HG02884 (cell line): Measurements from ENCODE around the gene KAT7.
"Not testable (repeated sequence)": the region's sequence is repeated elsewhere in the genome, so short reads cannot be mapped to it uniquely, and the experiment has no call there.

Source experiments
- ATAC-seq: cut with Tn5 transposase; IDR thresholded peaks from one replicate; pipeline ENCODE4 v1.9.1; 2021; ENCODE audit warnings: mild to moderate bottlenecking, moderate library complexity; ENCODE audit not compliant: unreplicated experiment

Gene KAT7

GRCh38 chr17:49798182-49798581 lies 9.7 kb downstream of the KAT7 start:
- ATAC-seq = no peak

DNA sequence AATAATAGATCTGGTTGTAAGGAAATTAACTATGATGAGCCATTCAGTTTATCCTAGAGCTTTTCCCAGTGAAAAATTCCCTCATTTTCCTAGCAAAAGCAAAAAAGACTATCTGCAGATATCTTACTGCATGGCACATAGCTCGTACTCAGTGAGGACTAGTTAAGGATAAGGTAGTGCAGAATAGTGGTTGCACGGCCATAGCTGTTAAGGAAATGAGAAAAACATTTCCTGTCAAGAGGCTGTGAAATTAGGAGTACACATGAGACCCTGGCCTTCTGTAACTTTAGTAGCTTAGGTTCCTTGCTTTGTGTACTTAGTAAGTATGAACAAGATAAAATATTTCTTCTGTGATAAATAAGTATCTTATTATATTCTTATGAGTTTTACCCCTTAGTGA lies 10.3 kb downstream of the KAT7 start:
- ATAC-seq = no peak

- no peak for ATAC-seq
These were observed 20.6 kb downstream of the KAT7 start for GRCh38 chr17:49809056-49809455.

DNA sequence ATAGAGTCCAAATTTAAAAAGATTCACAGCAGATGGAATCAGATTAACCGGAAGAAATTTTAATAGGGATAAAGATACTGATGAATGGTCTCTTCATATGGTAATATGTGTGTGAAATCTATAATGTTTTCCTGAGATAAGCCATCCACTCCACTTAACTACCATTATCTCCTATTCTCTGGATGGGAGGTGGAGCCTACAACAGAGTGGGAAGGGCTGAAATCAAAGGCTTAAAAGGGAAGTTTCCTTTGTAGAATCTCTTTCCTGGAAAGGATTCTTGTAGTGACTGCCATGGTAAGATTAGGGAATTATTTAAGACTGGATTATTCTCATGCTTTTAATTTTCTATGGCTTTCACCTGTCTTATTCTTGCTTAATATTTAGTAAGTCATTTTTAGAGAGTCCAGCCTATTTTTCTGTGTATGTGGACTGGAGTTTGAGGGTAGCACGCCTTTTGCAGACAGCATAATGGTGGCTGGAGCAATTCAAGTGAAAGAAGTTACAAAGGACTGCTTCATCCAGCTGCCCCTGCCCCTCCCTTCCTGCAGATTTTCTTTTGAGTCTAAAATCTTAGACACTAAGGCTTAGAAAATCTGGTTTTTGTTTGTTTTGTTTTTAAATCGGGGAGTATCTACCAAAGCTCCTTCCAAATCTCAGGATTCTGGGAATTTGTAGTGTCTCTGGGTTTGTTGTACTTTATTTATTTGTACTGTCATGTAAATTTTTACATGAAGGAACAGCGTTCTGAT lies 26.5 kb downstream of the KAT7 start:
- ATAC-seq = no peak

GRCh38 chr17:49815761-49816281 lies 27.3 kb downstream of the KAT7 start:
- ATAC-seq = no peak

- ATAC-seq = no peak
These were observed 29.5 kb downstream of the KAT7 start for GRCh38 chr17:49817993-49818392.

GRCh38 chr17:49819138-49819537 lies 30.7 kb downstream of the KAT7 start:
- no peak for ATAC-seq

DNA sequence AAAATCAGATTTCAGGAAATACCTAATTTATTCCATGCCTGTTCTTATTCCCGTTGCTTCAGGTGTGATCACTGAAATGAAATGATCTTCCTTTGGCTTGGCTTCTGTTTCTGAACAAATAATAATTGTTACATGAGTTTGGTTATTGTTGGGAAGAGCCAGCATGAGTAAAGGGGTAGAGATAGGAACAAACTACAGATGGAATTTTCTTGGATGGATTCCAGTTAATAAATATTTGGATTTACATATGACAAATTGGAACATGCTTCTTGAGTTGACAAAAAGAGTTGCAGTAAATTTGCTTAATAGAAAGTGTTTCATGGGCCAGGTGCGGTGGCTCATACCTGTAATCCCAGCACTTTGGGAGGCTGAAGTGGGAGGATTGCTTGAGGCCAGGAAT lies 31.2 kb downstream of the KAT7 start:
- no peak for ATAC-seq

GRCh38 chr17:49820773-49821172 lies 32.3 kb downstream of the KAT7 start:
- ATAC-seq = no peak

- no peak for ATAC-seq
These were observed 33.0 kb downstream of the KAT7 start for GRCh38 chr17:49821466-49821865.

DNA sequence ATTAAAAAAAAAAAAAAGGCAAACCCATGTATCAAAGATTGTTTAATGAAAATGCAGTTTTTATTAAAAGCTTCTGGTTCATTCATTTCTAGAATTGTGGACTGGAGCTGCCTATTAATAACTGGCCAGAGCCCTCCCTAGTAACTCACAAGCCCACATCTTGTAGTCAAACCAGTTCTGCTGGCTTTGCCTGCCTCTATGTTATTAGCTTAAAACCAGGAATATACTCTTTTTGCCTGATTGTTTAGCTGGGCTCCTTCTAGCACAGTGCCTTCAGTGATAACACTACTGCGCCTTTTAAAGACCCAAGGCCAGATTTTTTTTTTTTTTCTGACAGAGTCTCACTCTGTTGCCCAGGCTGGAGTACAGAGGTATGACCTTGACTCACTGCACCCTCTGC lies 33.4 kb downstream of the KAT7 start:
- ATAC-seq = no peak

DNA sequence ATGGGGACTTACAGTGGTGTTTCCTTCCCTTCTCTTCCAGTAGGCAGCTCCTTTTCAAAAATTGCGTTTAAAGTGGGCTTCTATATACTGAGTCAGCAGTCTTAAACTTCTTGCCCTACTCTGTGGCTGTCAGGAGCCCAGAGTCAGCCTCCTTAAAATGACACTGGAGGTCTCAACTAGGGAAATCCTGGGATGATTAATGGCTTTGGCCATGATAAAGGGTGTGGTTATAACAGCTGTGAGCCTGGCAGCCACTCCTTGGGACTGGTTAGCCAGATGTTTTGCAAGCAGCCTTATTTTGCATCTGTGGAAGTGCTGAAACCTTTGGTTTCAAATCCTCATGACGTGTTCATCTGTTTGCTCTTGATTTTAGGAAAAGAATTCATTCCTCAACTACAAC lies 34.3 kb downstream of the KAT7 start:
- ATAC-seq = no peak

DNA sequence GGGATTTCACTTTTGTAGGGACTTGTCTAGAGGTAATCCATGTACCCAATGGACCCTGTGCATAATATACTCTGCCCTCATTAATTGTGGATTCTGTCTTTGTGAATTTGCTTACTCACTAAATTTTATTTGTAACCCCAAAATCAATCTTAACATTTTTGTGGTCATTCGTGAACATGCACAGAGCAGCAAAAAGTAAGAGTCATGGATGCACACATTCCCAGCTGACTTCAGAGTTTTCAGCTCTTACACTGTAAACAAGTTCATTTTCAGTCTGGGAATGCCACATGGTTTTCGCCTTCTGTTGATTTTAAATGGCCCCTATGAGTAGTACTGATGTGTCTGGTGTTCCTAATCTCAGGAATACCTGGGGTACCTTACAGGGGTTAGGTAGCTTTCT lies 35.1 kb downstream of the KAT7 start:
- no peak for ATAC-seq

DNA sequence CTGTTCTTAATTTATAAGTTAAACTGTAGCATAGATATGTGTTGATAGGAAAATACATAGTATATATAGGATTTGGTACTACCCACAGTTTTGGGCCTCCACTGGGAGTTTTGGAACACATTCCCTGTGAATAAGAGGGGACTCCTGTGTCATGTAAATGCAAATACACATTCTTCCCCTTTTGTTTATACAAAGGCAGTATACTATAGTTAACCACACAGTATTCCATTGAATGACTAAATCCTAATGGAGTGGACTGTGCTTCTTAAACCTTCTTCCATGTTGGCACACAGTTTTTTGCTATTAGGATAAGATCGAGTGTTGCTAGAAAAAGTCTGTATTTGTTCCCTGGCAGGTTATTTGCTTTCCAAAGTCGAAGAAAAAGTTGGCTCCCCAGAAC lies 37.2 kb downstream of the KAT7 start:
- ATAC-seq = no peak

DNA sequence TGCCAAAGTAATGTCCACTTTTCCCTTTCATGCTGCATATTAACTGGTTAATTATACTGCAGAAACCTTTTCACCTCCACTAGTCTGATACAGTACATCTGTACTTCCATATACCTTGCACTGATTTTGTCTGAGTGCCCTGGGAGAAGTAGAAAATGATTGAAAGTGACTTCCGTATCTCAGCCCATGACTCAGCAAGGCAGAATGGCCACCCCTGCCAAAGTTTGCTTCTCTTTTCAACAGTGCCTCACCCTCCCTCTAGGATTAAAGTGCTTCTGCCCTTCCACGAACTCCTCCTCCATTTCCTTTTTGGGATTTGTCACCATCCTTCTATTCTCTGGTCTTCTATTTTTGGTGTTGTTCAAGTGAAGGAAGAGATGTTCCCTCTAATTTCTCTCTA lies 39.8 kb downstream of the KAT7 start:
- ATAC-seq = not testable (repeated sequence)

- no peak for ATAC-seq
These were observed 40.5 kb downstream of the KAT7 start for GRCh38 chr17:49829026-49829425.

- ATAC-seq = no peak
These were observed 42.1 kb downstream of the KAT7 start for GRCh38 chr17:49830605-49831004.

DNA sequence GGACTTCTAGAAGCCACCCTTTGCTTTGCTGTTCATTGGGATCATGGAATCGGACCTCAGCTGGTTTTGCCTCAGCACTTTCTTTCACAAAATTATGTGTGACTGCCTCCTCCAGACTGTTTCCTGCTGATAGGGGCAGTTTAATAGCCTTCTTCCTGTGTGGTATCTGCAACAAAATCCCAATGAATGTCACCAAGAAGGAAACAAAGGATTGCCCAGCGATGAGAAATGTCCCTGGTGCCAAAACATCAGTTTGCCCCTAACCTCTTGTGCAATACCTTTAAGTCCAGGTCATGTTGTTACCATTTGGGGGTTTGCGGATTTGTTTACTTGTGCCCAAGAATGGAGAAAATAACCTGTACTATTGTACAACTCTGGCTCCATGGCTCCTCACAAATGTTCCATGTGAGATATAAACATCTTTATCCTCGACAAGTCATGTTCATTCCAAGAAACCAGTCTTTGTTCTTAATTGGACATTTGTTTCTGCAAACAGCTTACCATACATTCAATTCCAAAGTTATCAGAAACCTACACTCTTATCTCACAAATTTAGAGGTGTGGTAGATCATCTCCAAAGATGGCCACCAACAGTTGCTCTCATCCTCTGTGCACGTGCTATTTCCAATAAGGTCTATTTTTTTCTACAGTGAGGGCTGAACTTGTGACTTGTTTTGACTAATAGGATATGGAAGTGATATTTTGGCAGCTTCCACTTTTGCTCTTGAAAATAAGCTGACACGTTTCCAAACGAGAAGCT lies 44.5 kb downstream of the KAT7 start:
- ATAC-seq = no peak

DNA sequence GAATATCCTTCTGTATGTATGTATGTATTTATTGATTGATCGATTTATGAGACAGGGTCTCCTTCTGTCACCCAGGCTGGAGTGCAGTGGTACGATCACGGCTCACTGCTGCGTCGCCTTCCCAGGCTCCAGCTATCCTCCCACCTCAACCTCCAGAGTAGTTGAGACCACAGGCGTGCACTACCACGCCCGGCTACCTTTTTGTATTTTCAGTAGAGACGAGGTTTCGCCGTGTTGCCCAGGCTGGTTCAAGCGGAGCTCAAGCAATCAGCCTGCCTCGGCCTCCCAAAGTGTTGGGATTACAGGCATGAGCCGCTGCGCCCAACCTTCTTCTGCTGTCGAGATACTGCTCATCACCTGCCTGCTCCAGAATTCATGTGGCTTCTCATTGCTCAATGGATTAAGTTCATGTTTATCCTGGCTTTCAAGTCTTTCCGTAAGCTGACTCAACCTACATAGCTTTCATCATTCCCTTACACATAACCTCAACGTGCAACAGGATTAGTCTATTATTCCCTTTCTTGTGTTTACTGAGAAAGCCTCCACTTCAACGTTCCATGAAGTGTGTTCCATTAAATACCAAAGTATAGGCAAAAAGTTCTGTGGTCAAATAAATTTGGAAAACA lies 45.8 kb downstream of the KAT7 start:
- no peak for ATAC-seq

DNA sequence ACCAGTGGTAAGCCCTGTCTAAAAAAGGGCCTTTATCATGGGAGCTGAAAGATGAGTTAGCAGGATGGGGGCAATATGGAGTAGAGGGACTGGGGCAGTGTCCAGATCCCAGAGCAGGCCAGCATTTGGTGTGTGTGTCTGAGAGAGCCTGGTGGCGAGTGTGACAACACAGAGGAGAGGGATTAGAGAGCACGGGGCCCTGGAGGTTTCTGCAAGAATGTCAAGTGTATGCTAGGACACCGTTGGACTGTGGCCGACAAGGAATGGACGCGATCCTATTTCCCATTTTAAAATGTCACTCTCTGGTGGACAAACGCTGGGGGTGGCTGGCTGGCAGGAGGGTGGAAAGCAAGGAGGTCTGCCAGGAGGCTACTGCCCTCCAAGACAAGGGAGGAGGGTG lies 47.0 kb downstream of the KAT7 start:
- ATAC-seq = no peak

- ATAC-seq = no peak
These were observed 47.9 kb downstream of the KAT7 start for GRCh38 chr17:49836111-49837030.
